HG03175 (cell line): ENCODE measurements around the gene ALG1L2.
"Not testable (repeated sequence)": the region's sequence is repeated elsewhere in the genome, so short reads cannot be mapped to it uniquely, and the experiment has no call there.

Experiments
- ATAC-seq: cut with Tn5 transposase; IDR thresholded peaks from one replicate; pipeline ENCODE4 v1.9.1; 2021; ENCODE audit warnings: mild to moderate bottlenecking, moderate library complexity; ENCODE audit not compliant: unreplicated experiment

ALG1L2 gene, protein sequence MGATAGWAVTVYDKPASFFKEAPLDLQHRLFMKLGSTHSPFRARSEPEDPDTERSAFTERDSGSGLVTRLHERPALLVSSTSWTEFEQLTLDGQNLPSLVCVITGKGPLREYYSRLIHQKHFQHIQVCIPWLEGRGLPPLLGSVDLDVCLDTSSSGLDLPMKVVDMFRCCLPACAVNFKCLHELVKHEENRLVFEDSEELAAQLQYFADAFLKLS

DNA sequence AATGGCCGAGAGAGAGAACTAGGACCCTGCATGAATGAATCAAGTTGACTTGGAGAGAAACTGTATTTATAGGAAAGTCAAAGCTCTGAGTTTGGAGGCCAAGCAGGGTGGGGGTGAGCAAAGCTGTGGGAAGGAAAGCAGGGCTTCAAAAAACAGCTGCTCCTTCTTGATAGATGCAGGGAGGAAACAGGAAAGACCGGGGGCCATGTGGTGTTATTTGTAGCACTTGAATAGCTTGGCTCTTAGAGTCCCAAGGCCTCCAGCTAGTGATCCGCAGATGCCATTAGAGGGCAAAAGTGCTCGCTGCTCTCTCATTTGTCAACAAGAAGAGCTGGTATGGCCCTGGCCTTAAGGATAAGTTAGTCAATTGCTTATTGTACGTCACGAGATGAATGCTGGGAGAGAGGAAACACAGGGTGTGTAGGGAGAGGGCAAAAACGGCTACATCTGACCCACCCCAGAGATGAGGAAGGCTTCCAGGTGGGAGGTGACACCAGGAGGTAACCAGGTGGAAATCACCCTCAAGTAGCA is at the start of gene ALG1L2:
TSS of gene ALG1L2 (plus strand) at position 481 of the 531 bp plus-strand sequence. CDS start 186 bp downstream, outside the sequence.
- ATAC-seq: no peak

- ATAC-seq: not testable (repeated sequence)
Measured at GRCh38 chr3:130037126-130037815, 44.4 kb upstream of the ALG1L2 start.

DNA sequence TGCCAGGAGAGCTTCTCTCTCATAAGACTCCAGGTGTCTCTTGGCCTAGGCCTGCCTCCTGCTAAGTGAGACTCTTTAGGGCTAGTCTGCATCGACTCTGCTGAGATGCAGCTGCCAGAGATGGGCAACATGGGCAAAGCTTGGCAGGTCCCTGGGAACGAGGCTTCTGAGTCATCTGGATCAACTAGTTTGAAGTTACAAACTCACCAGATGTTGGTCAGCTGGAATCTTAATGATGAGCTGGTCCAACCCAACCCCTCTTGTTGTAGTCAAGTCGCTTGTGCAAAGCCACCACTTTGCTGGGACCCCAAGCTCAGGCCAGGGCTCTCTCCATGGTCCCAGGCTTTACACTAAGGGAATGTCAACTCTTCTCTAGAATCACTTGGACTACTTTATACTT is 38.9 kb upstream of the ALG1L2 start:
- ATAC-seq: not testable (repeated sequence)

GRCh38 chr3:130043658-130044057 is 38.0 kb upstream of the ALG1L2 start:
- ATAC-seq: not testable (repeated sequence)

DNA sequence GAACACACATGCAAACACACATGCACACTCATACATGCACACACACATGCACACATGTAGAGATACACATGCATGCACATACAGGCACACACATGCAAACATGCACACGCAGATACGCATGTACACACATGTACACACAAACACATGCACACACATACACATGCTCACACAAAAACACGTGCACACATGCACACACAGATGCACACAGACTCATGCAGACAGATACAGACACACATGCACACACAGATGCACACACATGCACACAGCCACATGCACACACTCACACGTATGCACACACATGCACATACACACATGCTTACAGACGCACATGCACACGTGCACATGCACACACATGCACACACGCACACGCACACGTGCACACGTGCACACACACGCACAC is 37.3 kb upstream of the ALG1L2 start:
- no peak for ATAC-seq

DNA sequence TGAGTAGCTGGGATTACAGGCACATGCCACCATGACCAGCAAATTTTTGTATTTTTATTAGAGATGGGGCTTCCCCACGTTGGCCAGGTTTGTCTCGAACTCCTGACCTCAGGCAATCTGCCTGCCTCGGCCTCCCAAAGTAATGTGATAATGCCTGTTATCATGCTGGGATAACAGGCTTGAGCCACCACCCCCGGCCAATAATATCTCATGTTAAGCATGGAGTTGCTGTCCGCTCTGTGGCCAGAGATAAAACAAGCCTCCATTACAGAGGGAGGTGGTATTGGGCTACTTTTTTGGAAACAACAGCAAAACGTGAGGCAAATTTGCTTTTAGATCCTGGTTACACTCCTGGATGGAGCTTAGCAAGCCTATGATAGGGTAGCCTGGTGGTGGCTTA is 32.9 kb upstream of the ALG1L2 start:
- ATAC-seq: no peak

DNA sequence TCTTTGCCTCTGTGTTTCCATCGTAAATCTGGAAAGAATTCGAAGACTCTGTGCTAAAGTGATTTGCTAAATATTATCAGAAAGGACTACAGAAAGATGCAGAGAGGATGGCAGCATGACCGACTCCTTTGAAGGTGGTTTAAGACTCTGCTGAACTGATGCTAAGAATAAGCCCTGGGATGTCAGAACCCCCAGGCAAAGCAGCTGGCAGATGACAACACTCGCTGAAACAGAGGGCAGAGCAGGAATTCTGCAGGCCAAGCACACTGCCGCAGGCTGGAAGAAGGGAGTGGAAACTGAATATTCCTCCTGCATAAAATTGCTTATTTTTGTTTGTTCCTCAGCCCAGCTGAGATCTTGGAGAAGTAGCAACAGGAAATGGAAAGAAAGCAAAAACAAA is 29.3 kb upstream of the ALG1L2 start:
- ATAC-seq: not testable (repeated sequence)

- ATAC-seq: not testable (repeated sequence)
Measured at GRCh38 chr3:130052965-130053364, 28.7 kb upstream of the ALG1L2 start.

DNA sequence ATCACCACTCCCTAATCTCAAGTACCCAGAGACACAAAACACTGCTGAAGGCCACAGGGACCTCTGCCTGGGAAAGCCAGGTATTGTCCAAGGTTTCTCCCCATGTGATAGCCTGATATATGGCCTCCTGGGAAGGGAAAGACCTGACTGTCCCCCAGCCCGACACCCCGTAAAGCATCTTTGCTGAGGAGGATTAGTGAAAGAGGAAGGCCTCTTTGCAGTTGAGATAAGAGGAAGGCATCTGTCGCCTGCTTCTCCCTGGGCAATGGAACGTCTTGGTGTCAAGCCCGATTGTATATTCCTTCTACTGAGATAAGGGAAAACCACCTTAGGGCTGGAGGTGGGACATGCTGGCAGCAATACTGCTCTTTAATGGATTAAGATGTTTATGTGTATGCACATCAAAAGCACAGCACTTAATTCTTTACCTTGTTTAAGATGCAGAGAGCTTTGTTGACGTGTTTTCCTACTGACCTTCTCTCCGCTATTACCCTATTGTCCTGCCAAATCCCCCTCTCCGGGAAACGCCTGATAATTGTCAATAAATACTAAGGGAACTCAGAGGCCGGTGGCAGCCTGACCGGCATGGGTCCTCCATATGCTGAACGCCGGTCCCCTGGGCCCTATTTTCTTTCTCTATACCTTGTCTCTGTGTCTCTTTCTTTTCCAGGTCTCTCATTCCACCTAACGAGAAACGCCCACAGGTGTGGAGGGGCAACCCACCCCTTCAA is 23.9 kb upstream of the ALG1L2 start:
- ATAC-seq: not testable (repeated sequence)

GRCh38 chr3:130058267-130058657 is 23.4 kb upstream of the ALG1L2 start:
- not testable (repeated sequence) for ATAC-seq

- not testable (repeated sequence) for ATAC-seq
Measured at GRCh38 chr3:130058716-130059115, 22.9 kb upstream of the ALG1L2 start.

- ATAC-seq: not testable (repeated sequence)
Measured at GRCh38 chr3:130059162-130059561, 22.5 kb upstream of the ALG1L2 start.

GRCh38 chr3:130073582-130073981 is 8.0 kb upstream of the ALG1L2 start:
- ATAC-seq: no peak

DNA sequence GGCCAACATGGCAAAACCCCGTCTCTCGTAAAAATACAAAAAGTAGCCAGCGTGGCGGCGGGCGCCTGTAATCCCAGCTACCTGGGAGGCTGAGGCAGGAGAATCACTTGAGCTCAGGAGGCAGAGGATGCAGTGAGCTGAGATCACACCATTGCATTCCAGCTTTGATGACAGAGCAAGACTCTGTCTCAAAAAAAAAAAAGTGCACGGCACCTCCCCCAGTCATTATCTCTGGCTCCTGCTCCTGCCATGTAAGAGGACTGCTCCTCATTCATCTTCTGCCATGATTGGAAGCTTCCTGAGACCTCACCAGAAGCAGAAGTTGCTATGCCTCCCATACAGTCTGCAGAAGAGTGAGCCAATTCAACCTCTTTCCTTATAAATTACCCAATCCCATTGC is 4.0 kb upstream of the ALG1L2 start:
- no peak for ATAC-seq

- not testable (repeated sequence) for ATAC-seq
Measured at GRCh38 chr3:130083363-130084090, 1.9 kb downstream of the ALG1L2 start.

DNA sequence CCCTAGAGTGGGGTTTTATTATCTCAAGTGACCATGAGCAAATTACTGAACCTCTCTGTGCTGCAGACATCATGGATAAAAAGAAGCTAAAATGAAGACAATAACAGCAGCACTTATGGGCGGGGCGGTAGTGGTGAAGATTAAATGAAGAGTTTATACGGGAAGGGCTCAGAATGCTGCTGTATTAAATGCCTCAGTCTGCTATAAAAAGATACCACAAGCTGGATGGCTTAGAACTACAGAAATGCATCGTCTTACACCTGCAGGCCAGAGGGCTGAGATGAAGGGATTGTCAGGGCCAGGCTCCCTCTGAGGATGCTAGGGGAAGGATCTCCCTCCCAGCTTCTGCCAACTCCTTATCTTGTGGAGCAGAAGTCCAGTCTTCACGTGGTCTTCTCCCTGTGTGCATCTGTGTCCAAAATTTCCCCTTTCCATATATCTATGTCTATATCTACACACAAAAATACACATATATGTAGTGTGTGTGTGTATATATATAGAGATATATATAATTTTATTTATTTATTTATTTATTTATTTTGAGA is 2.9 kb downstream of the ALG1L2 start:
- ATAC-seq: no peak

DNA sequence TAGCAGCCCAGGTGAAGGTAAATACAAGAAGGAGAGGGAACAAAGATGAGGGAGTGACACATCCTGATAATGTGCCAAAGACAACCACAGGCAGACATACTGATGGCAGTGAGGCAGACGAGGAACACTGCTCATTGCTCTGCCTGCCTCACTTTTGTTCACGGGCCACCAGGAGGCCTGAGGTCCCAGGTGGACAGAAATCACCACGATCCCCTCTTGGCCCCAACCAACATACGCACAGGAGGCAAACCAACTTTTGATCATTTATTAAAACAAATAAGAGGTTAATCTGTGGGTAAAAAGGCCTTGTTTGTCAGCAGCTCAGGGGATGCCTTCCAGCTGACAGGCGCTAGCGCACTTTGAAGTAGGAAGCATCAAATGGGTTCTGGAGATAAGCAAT is 4.2 kb downstream of the ALG1L2 start:
- no peak for ATAC-seq

- not testable (repeated sequence) for ATAC-seq
Measured at GRCh38 chr3:130086628-130087027, 5.0 kb downstream of the ALG1L2 start.

GRCh38 chr3:130088061-130088460 is 6.4 kb downstream of the ALG1L2 start:
- no peak for ATAC-seq

GRCh38 chr3:130090681-130091080 is 9.1 kb downstream of the ALG1L2 start:
- not testable (repeated sequence) for ATAC-seq

DNA sequence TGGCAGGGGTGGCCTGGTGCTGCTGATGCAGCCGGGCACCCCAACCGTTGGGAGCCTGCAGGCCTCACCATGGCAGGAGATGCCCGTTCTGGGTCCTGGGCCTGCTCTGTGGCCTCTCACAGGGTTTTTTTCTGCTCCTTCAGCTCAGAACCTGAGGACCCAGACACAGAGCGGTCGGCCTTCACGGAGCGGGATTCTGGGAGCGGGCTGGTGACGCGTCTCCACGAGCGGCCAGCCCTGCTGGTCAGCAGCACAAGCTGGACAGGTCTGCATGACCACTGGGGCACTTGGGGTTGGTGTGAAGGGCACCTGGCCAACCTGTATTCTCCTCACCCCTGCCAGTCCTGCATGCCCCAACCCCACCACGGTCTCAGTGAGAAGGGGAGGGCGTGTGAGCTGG is 10.3 kb downstream of the ALG1L2 start:
- no peak for ATAC-seq
